Liver (tissue), 9 donors: ENCODE data around the gene OLIG2. TPM values are rescaled to one million over a fixed set of nuclear protein-coding genes. Genes with fewer than 3 reads are reported as not detected.

Source experiments
- DNase-seq: peaks from one replicate; pipeline ENCODE4 v3.0.0-alpha.2; 2017; ENCODE audit warnings: low spot score
- H3K27ac ChIP-seq, 2 donors: one replicate each; pipeline ENCODE4 v1.7.0; 2013; ENCODE audit warnings: inconsistent platforms in 2 of 2, low read length in 2 of 2, control low read depth in 1 of 2, low read depth in 1 of 2, mild to moderate bottlenecking in 1 of 2
- H3K27me3 ChIP-seq, 4 donors: one replicate each; pipeline versions ENCODE4 v1.6.1 to v1.7.0; 2013; ENCODE audit warnings: low read length in 3 of 4, inconsistent platforms in 1 of 4, mild to moderate bottlenecking in 1 of 4, moderate library complexity in 1 of 4; ENCODE audit not compliant: control insufficient read depth in 4 of 4, insufficient read depth in 4 of 4
- H3K36me3 ChIP-seq, 4 donors: one replicate each; pipeline versions ENCODE4 v1.6.1 to v1.7.0; 2013; ENCODE audit warnings: low read length in 3 of 4, mild to moderate bottlenecking in 3 of 4, low read depth in 1 of 4, moderate library complexity in 1 of 4; ENCODE audit not compliant: control insufficient read depth in 4 of 4, insufficient read depth in 3 of 4
- H3K4me1 ChIP-seq, 4 donors: one replicate each; pipeline versions ENCODE4 v1.6.1 to v1.7.0; 2013; ENCODE audit warnings: low read length in 3 of 4, mild to moderate bottlenecking in 3 of 4, moderate library complexity in 1 of 4; ENCODE audit not compliant: control insufficient read depth in 4 of 4, insufficient read depth in 4 of 4
- H3K4me3 ChIP-seq, 3 donors: one replicate each; pipeline versions ENCODE4 v1.6.1 to v1.7.0; 2013; ENCODE audit warnings: low read length in 3 of 3, control low read depth in 1 of 3, low read depth in 1 of 3, mild to moderate bottlenecking in 1 of 3
- H3K9ac ChIP-seq, 2 donors: one replicate each; pipeline ENCODE4 v1.7.0; 2013; ENCODE audit warnings: low read length in 2 of 2, mild to moderate bottlenecking in 2 of 2, moderate library complexity in 2 of 2, control low read depth in 1 of 2, low read depth in 1 of 2
- H3K9me3 ChIP-seq, 4 donors: one replicate each; pipeline versions ENCODE4 v1.6.1 to v1.7.0; 2013; ENCODE audit warnings: low read length in 3 of 4; ENCODE audit not compliant: control insufficient read depth in 4 of 4
- EGR1 ChIP-seq, 2 donors: IDR thresholded peaks; 2 replicates each; pipeline ENCODE4 v1.6.1; 2016 to 2018; ENCODE audit warnings: antibody characterized with exemption in 2 of 2, low read depth in 2 of 2
- GABPA ChIP-seq, 2 donors: IDR thresholded peaks in 1 of 2; conservative IDR thresholded peaks in 1 of 2; 2 replicates each; pipeline ENCODE4 v1.6.1; 2016; ENCODE audit warnings: antibody characterized with exemption in 2 of 2, mild to moderate bottlenecking in 1 of 2, moderate library complexity in 1 of 2
- HNF4A ChIP-seq, 2 donors: conservative IDR thresholded peaks; 2 replicates each; pipeline ENCODE4 v1.6.1; 2016; ENCODE audit warnings: antibody characterized with exemption in 2 of 2, mild to moderate bottlenecking in 2 of 2
- HNF4G ChIP-seq: IDR thresholded peaks from 2 replicates; pipeline ENCODE4 v1.6.1; 2016; ENCODE audit warnings: antibody characterized with exemption
- NR2F2 ChIP-seq: IDR thresholded peaks from 2 replicates; pipeline ENCODE4 v1.6.1; 2016; ENCODE audit warnings: antibody characterized with exemption
- RAD21 ChIP-seq, 2 donors: IDR thresholded peaks; 2 replicates each; pipeline ENCODE4 v1.6.1; 2016; ENCODE audit warnings: antibody characterized with exemption in 2 of 2, mild to moderate bottlenecking in 2 of 2
- RXRA ChIP-seq, 2 donors: IDR thresholded peaks; 2 replicates each; pipeline ENCODE4 v1.6.1; 2017 to 2018; ENCODE audit warnings: antibody characterized with exemption in 2 of 2, mild to moderate bottlenecking in 1 of 2
- YY1 ChIP-seq: IDR thresholded peaks from 2 replicates; pipeline ENCODE4 v1.6.1; 2016; ENCODE audit warnings: antibody characterized with exemption, mild to moderate bottlenecking
- WGBS: extraction: QIAGEN DNeasy Blood & Tissue Kit; methylation state at CpG from one replicate; pipeline ENCODE4 v1.1.7; 2013; 5-methylcytosine and 5-hydroxymethylcytosine counted together
- polyA plus RNA-seq, 2 donors: library from polyadenylated mRNA; stranded (reverse) in 1 of 2; unstranded in 1 of 2; fragments of 200-250 nt in 1 of 2; fragments of >200 nt in 1 of 2; fragmentation: Nextera tagmentation in 1 of 2; extraction: Ambion mirVana in 1 of 2; gene quantifications; one replicate each; pipeline versions ENCODE4 v1.2.1 to v1.2.3, GENCODE V29; 2013 to 2015
- total RNA-seq, 2 donors: library from RNA; depleted of rRNA; stranded (reverse); fragments of >200 nt; gene quantifications; one replicate each; pipeline ENCODE4 v1.2.3, GENCODE V29; 2014
- TF ChIP-seq, protein P1 (sequence below): fragments of 150-350 bp; IDR thresholded peaks from 2 replicates; pipeline ENCODE4 v1.5.1; 2017; ENCODE audit warnings: improper control_type of control experiment, low read depth, low read length; ENCODE audit not compliant: missing input control
- TF ChIP-seq, protein P2 (sequence below): IDR thresholded peaks from 2 replicates; pipeline ENCODE4 v1.6.1; 2016; ENCODE audit warnings: antibody characterized with exemption
- donor health status: healthy.
- donor health status: healthy.
- donor health status: healthy.
- donor health status: healthy.
- donor health status: healthy.

Gene OLIG2
- total and polyA plus RNA-seq, 4 donors = not detected

DNA sequence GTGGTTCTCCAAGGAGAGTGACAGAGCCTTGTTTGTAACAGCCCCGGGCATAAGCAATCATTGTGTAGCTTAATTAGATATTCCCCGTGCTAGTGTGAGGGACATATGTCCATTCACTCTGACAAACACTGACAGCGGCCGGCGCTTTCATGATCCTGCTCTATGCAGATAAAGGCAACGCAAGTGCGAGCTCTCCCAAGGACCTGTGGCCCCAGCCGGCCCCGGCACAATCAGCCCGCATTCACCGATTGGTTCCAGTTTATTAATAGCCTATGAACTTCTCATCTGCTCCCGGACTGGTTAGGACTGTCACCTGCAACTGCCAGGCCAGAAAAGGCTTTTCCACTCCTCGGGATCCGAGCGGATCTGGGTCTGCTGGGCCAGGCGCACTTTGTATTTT, 26.2 kb downstream of the OLIG2 start:
- H3K36me3 ChIP-seq = no peaks in the 10 kb centered on the region
- H3K4me1 ChIP-seq = no peaks in the 10 kb centered on the region
- no peak overlapping the region for H3K27ac ChIP-seq
- H3K4me3 ChIP-seq = no peak overlapping the region
- H3K27me3 ChIP-seq = peaks cover 0 to 6% (median 0%) of the 10 kb centered on the region in 4 donors
- no peak for TF ChIP-seq HNF4A (conservative IDR thresholded peaks at IDR 0.05)
- no peak for TF ChIP-seq HNF4G
- TF ChIP-seq, protein P1, sequence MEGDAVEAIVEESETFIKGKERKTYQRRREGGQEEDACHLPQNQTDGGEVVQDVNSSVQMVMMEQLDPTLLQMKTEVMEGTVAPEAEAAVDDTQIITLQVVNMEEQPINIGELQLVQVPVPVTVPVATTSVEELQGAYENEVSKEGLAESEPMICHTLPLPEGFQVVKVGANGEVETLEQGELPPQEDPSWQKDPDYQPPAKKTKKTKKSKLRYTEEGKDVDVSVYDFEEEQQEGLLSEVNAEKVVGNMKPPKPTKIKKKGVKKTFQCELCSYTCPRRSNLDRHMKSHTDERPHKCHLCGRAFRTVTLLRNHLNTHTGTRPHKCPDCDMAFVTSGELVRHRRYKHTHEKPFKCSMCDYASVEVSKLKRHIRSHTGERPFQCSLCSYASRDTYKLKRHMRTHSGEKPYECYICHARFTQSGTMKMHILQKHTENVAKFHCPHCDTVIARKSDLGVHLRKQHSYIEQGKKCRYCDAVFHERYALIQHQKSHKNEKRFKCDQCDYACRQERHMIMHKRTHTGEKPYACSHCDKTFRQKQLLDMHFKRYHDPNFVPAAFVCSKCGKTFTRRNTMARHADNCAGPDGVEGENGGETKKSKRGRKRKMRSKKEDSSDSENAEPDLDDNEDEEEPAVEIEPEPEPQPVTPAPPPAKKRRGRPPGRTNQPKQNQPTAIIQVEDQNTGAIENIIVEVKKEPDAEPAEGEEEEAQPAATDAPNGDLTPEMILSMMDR = no peak
- no peaks in the 10 kb centered on the region for H3K9me3 ChIP-seq
- no peak overlapping the region for H3K9ac ChIP-seq
- DNase-seq = no peak
- WGBS = 86% methylated on average over 16 of the region's 16 CpGs

DNA sequence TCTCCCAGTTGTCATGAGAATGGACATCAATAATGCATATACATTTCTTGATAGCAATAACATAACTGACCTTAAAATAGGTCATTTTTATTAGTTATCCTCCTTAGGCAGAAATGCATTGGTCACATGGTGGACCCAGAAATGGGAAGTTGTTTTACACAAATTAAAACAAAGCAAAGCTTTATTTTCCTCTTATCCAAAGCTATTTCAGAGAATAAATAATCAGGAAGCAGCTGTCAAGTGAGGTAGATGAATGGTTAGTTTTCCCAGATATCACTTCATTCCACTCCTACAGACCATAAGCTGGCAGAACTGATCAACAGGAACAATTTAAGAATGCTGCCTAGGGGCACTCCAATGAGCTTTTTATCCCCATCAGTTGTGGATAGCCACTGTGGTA, 28.2 kb downstream of the OLIG2 start:
- Histone ChIP-seq H3K9me3 (no peaks in the 10 kb centered on the region), H3K27ac (no peak overlapping the region), H3K4me1 (peaks cover 0 to 8% (median 8%) of the 10 kb centered on the region in 4 donors), H3K9ac (no peak overlapping the region), H3K4me3 (no peak overlapping the region), H3K36me3 (no peaks in the 10 kb centered on the region), H3K27me3 (no peaks in the 10 kb centered on the region)
- no peak for TF ChIP-seq YY1
- no peak for TF ChIP-seq GABPA (IDR thresholded peaks at IDR 0.05 in 1 of 2, conservative IDR thresholded peaks at IDR 0.05 in 1 of 2)
- TF ChIP-seq, protein P2, sequence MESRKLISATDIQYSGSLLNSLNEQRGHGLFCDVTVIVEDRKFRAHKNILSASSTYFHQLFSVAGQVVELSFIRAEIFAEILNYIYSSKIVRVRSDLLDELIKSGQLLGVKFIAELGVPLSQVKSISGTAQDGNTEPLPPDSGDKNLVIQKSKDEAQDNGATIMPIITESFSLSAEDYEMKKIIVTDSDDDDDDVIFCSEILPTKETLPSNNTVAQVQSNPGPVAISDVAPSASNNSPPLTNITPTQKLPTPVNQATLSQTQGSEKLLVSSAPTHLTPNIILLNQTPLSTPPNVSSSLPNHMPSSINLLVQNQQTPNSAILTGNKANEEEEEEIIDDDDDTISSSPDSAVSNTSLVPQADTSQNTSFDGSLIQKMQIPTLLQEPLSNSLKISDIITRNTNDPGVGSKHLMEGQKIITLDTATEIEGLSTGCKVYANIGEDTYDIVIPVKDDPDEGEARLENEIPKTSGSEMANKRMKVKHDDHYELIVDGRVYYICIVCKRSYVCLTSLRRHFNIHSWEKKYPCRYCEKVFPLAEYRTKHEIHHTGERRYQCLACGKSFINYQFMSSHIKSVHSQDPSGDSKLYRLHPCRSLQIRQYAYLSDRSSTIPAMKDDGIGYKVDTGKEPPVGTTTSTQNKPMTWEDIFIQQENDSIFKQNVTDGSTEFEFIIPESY = no peak
- TF ChIP-seq EGR1 (IDR thresholded peaks at IDR 0.05; ENCODE audit: low read depth in 2 of 2) = no peak
- TF ChIP-seq NR2F2 = no peak
- no peak for TF ChIP-seq RXRA (IDR thresholded peaks at IDR 0.05)
- TF ChIP-seq RAD21 (IDR thresholded peaks at IDR 0.05) = no peak
- no peak for DNase-seq

DNA sequence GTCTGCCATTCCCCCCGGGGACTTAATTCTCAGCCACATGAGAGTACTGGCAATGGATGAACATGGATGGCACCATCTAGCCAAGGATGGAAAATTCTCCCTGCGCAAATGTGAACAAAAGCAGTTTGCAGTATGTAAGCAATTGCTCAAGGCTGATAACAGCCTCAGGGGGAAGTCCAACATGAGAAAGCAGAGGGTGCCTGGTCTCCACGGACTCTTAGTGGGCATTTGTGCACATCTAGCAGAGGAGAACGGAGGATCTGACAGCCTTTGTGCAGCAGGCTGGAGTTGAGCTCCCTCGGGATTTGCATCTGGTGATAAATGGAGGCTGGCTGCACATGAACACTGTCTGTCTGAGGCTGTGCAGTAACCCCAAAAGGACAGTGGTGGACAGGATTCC, 30.3 kb downstream of the OLIG2 start:
- 81% methylated on average over 5 of the region's 5 CpGs for WGBS
- H3K9me3 ChIP-seq = no peaks in the 10 kb centered on the region
- no peaks in the 10 kb centered on the region for H3K27me3 ChIP-seq
- H3K36me3 ChIP-seq = no peaks in the 10 kb centered on the region
- H3K4me3 ChIP-seq = no peak overlapping the region
- no peak for DNase-seq
- peaks cover 0 to 22% (median 20%) of the 10 kb centered on the region in 4 donors for H3K4me1 ChIP-seq
- no peak overlapping the region for H3K27ac ChIP-seq
- no peak overlapping the region for H3K9ac ChIP-seq
- TF ChIP-seq, protein P2 = no peak
- TF ChIP-seq HNF4A (conservative IDR thresholded peaks at IDR 0.05) = no peak
